ENCODE measurements around the gene ROR2.

DNA sequence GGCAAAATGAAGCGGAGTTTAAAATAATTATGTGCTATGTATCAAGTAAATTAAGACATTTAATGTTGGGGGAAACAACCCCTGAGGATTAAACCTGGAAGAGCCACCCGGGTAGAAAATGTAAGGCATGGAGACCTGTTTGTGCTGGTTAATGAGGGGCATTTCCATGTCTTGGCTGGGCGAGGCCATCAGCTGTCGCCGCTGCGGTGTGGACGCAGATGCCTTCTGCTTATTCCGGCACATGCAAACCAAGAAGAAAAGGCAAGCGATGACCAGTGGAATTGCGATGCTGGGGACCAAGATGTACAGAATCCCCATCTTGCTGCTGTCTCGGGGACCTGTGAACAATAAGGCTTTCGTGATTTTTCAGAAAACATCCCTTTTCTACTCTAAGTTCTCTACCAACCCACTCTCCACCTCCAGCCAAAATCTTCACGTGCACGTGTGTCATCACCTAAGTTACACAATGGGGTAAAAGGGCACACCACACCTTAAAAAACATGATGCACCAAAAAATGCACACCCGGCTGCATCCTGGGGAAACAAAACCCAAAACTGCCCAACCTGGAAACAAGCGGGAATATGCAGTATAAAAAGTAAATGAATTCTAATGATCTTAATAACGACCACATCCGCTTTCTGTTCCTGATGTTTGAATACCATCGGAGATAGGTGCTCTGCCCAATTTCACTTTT is 223.5 kb downstream of the ROR2 start:
- TF ChIP-seq, protein P1, sequence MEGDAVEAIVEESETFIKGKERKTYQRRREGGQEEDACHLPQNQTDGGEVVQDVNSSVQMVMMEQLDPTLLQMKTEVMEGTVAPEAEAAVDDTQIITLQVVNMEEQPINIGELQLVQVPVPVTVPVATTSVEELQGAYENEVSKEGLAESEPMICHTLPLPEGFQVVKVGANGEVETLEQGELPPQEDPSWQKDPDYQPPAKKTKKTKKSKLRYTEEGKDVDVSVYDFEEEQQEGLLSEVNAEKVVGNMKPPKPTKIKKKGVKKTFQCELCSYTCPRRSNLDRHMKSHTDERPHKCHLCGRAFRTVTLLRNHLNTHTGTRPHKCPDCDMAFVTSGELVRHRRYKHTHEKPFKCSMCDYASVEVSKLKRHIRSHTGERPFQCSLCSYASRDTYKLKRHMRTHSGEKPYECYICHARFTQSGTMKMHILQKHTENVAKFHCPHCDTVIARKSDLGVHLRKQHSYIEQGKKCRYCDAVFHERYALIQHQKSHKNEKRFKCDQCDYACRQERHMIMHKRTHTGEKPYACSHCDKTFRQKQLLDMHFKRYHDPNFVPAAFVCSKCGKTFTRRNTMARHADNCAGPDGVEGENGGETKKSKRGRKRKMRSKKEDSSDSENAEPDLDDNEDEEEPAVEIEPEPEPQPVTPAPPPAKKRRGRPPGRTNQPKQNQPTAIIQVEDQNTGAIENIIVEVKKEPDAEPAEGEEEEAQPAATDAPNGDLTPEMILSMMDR (IDR thresholded peaks at IDR 0.05): no peak
- TF ChIP-seq POLR2AphosphoS5 (IDR thresholded peaks at IDR 0.05; ENCODE audit: low read depth, low read length): no peak
- TF ChIP-seq, protein P2, sequence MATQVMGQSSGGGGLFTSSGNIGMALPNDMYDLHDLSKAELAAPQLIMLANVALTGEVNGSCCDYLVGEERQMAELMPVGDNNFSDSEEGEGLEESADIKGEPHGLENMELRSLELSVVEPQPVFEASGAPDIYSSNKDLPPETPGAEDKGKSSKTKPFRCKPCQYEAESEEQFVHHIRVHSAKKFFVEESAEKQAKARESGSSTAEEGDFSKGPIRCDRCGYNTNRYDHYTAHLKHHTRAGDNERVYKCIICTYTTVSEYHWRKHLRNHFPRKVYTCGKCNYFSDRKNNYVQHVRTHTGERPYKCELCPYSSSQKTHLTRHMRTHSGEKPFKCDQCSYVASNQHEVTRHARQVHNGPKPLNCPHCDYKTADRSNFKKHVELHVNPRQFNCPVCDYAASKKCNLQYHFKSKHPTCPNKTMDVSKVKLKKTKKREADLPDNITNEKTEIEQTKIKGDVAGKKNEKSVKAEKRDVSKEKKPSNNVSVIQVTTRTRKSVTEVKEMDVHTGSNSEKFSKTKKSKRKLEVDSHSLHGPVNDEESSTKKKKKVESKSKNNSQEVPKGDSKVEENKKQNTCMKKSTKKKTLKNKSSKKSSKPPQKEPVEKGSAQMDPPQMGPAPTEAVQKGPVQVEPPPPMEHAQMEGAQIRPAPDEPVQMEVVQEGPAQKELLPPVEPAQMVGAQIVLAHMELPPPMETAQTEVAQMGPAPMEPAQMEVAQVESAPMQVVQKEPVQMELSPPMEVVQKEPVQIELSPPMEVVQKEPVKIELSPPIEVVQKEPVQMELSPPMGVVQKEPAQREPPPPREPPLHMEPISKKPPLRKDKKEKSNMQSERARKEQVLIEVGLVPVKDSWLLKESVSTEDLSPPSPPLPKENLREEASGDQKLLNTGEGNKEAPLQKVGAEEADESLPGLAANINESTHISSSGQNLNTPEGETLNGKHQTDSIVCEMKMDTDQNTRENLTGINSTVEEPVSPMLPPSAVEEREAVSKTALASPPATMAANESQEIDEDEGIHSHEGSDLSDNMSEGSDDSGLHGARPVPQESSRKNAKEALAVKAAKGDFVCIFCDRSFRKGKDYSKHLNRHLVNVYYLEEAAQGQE (IDR thresholded peaks at IDR 0.05; ENCODE audit: insufficient read depth in 1 of 2, low read depth in 2 of 2, low read length in 1 of 2): no peak

Measured in Panc1 (cell line).